ENCODE results near the gene ZDHHC11. TPM values are rescaled to one million over a fixed set of nuclear protein-coding genes. Genes with fewer than 3 reads are reported as not detected.
"Not testable (repeated sequence)": the region's sequence is repeated elsewhere in the genome, so short reads cannot be mapped to it uniquely, and the experiment has no call there.

Gene ZDHHC11
- polyA plus RNA-seq, 1 donor = 6.3 TPM

- DNase-seq = not testable (repeated sequence)
Measured at GRCh38 chr5:843371-843770, 7.4 kb downstream of the ZDHHC11 start.

- not testable (repeated sequence) for DNase-seq
Measured at GRCh38 chr5:842402-843221, 8.2 kb downstream of the ZDHHC11 start.

- not testable (repeated sequence) for DNase-seq
Measured at GRCh38 chr5:841531-842401, 9.0 kb downstream of the ZDHHC11 start.

- not testable (repeated sequence) for DNase-seq
Measured at GRCh38 chr5:840974-841435, 9.8 kb downstream of the ZDHHC11 start.

- not testable (repeated sequence) for DNase-seq
Measured at GRCh38 chr5:840118-840973, 10.4 kb downstream of the ZDHHC11 start.

GRCh38 chr5:838431-838851, 12.3 kb downstream of the ZDHHC11 start:
- DNase-seq = not testable (repeated sequence)

- DNase-seq = not testable (repeated sequence)
Measured at GRCh38 chr5:837621-838121, 13.1 kb downstream of the ZDHHC11 start.

GRCh38 chr5:835933-836612, 14.7 kb downstream of the ZDHHC11 start:
- not testable (repeated sequence) for DNase-seq

- DNase-seq = not testable (repeated sequence)
Measured at GRCh38 chr5:834013-834412, 16.8 kb downstream of the ZDHHC11 start.

GRCh38 chr5:828194-828593, 22.6 kb downstream of the ZDHHC11 start:
- DNase-seq = not testable (repeated sequence)

- DNase-seq = not testable (repeated sequence)
Measured at GRCh38 chr5:825544-825943, 25.2 kb downstream of the ZDHHC11 start.

- no peak for DNase-seq
Measured at GRCh38 chr5:821504-821903, 29.3 kb downstream of the ZDHHC11 start.

GRCh38 chr5:820245-820644, 30.5 kb downstream of the ZDHHC11 start:
- no peak for DNase-seq

- DNase-seq = no peak
Measured at GRCh38 chr5:819078-819477, 31.7 kb downstream of the ZDHHC11 start.

- DNase-seq = no peak
Measured at GRCh38 chr5:816176-816575, 34.6 kb downstream of the ZDHHC11 start.

GRCh38 chr5:815449-815848, 35.3 kb downstream of the ZDHHC11 start:
- no peak for DNase-seq

GRCh38 chr5:813575-813974, 37.2 kb downstream of the ZDHHC11 start:
- DNase-seq = not testable (repeated sequence)

- DNase-seq = not testable (repeated sequence)
Measured at GRCh38 chr5:811384-811783, 39.4 kb downstream of the ZDHHC11 start.

GRCh38 chr5:807719-808514, 42.9 kb downstream of the ZDHHC11 start:
- DNase-seq = not testable (repeated sequence)

- no peak for DNase-seq
Measured at GRCh38 chr5:801472-801871, 49.3 kb downstream of the ZDHHC11 start.

Data from hindlimb muscle (tissue), 1 donor.